Measurements from ENCODE around the gene KRTAP9-2. TPM values are rescaled to one million over a fixed set of nuclear protein-coding genes. Genes with fewer than 3 reads are reported as not detected.
"Not testable (repeated sequence)": the region's sequence is repeated elsewhere in the genome, so short reads cannot be mapped to it uniquely, and the experiment has no call there.

KRTAP9-2 gene
- total RNA-seq (not detected), polyA plus RNA-seq (ENCODE audit: insufficient read length in 6 of 6) (not detected)
- long read RNA-seq, donor 1: 0 reads
- long read RNA-seq, donor 2: 0 reads
- long read RNA-seq, donor 3: 0 reads
- long read RNA-seq, donor 4: 0 reads
- long read RNA-seq, donor 5: 0 reads
- long read RNA-seq, donor 6: 0 reads
- long read RNA-seq, donor 7: 0 reads
- long read RNA-seq, donor 8: 0 reads
- long read RNA-seq, donor 9: 0 reads
- long read RNA-seq, donor 10: 0 reads
- long read RNA-seq, donor 11: 0 reads
- long read RNA-seq, donor 12: 0 reads

- H3K4me3 ChIP-seq; H3K9me3 ChIP-seq; DNase-seq; H3K4me1 ChIP-seq; intact Hi-C loops (cut with DNase I); H3K36me3 ChIP-seq; H3K27ac ChIP-seq; ATAC-seq: not testable (repeated sequence)
- H3K27me3 ChIP-seq: peaks cover 0 to 15% of the 10 kb centered on the region in 2 donors
Observed at GRCh38 chr17:41226598-41227095, at the start of gene KRTAP9-2. TSS of gene KRTAP9-2 (plus strand) at chr17:41226648. CDS start at chr17:41226655, 7 bp downstream.

GRCh38 chr17:41176744-41177387 lies 49.6 kb upstream of the KRTAP9-2 start:
- H3K9me3 ChIP-seq: no peaks in the 10 kb centered on the region
- intact Hi-C loops (cut with DNase I): no loop called here
- TF ChIP-seq, protein P1, sequence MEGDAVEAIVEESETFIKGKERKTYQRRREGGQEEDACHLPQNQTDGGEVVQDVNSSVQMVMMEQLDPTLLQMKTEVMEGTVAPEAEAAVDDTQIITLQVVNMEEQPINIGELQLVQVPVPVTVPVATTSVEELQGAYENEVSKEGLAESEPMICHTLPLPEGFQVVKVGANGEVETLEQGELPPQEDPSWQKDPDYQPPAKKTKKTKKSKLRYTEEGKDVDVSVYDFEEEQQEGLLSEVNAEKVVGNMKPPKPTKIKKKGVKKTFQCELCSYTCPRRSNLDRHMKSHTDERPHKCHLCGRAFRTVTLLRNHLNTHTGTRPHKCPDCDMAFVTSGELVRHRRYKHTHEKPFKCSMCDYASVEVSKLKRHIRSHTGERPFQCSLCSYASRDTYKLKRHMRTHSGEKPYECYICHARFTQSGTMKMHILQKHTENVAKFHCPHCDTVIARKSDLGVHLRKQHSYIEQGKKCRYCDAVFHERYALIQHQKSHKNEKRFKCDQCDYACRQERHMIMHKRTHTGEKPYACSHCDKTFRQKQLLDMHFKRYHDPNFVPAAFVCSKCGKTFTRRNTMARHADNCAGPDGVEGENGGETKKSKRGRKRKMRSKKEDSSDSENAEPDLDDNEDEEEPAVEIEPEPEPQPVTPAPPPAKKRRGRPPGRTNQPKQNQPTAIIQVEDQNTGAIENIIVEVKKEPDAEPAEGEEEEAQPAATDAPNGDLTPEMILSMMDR (IDR thresholded peaks at IDR 0.05): no peak
- DNase-seq (no peak), ATAC-seq (no peak)
- no peak overlapping the region for H3K27ac ChIP-seq
- H3K27me3 ChIP-seq: no peaks in the 10 kb centered on the region
- H3K36me3 ChIP-seq: no peaks in the 10 kb centered on the region
- H3K4me1 ChIP-seq: no peaks in the 10 kb centered on the region
- H3K4me3 ChIP-seq: no peak overlapping the region

DNA sequence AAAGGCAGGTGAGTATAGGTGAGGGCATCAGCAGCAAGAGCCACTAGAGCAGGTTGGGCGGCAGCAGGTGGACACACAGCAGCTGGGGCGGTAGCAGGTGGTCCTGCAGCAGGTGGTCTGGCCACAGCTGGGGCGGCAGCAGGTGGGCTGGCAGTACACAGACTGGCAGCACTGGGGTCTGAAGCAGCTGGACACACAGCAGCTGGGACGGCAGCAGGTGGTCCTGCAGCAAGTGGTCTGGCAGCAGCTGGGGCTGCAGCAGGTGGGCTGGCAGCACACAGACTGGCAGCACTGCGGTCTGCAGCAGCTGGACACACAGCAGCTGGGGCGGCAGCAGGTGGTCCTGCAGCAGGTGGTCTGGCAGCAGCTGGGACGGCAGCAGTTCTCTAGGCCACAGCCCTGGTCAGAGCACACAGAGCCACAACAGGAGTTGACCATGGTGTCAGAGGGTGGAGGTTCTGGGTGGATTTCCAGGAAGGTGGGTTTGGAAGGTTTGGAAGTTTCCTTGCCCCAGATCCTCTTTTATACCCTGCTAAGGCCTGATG lies 48.6 kb upstream of the KRTAP9-2 start, which contains the start of gene KRTAP4-2:
Gene KRTAP4-2 (minus strand): TSS at position 495 of the 545 bp plus-strand sequence. CDS start 57 bp downstream, at position 438.
- peak in 1 of 4 donors; percentile 71 for DNase-seq
- TF ChIP-seq, protein P1 (IDR thresholded peaks at IDR 0.05): no peak
- ATAC-seq: no peak

GRCh38 chr17:41178341-41178740 lies 48.1 kb upstream of the KRTAP9-2 start:
- Histone ChIP-seq H3K27me3 (no peaks in the 10 kb centered on the region), H3K9me3 (no peaks in the 10 kb centered on the region), H3K36me3 (no peaks in the 10 kb centered on the region), H3K4me3 (no peak overlapping the region), H3K4me1 (no peaks in the 10 kb centered on the region), H3K27ac (no peak overlapping the region)
- DNase-seq (no peak), ATAC-seq (no peak)
- intact Hi-C loops (cut with DNase I): no loop called here
- TF ChIP-seq, protein P1 (IDR thresholded peaks at IDR 0.05): no peak

More for the DNA sequence above, 48.6 kb upstream of the KRTAP9-2 start, which contains the start of gene KRTAP4-2:
- intact Hi-C loops (cut with DNase I): no loop called here
- Histone ChIP-seq H3K4me3 (no peak within 1 kb of the TSS), H3K9me3 (no peaks in the 10 kb centered on the region), H3K36me3 (no peaks in the 10 kb centered on the region), H3K4me1 (no peaks in the 10 kb centered on the region), H3K27ac (no peak within 1 kb of the TSS), H3K27me3 (no peaks in the 10 kb centered on the region)

DNA sequence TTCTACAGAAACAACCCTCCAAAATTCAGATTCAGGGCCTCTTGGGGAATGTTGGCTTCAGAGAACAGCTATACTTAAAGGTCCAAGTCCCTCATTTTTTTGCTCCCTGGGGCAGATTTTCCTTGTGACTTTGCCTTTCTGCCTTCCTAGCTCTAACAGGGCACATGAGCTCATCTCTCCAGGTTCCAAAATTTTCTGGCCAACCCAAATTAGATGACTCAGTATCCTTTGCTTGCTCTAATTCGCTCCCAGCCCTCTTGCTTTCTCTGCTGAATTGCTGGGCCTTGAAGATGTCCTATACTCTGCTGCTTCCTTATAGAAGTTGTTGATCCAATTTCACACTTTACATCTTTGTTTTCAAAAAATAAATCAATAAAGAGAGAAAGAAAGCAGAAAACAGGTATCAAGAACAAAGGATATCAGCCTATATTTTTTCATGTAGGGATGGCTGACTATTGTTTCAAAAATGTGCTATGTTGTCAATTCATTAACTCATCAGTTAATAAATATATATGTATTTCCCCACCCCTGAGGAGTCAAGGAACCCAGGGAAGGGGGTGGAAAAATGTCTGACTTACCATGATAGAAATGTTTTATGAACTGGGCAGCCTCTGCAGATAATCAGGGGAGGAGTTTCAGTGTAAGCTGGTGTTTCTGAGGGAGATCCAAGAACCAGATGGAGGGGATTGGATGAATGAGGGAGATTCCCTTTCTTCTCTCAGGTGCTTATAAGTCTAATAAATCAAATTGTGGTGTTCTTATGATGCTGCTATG lies 47.4 kb upstream of the KRTAP9-2 start:
- ATAC-seq (no peak), DNase-seq (no peak)
- intact Hi-C loops (cut with DNase I): no loop called here
- no peaks in the 10 kb centered on the region for H3K36me3 ChIP-seq
- H3K4me1 ChIP-seq: no peaks in the 10 kb centered on the region
- H3K4me3 ChIP-seq: no peak overlapping the region
- H3K27ac ChIP-seq: no peak overlapping the region
- TF ChIP-seq, protein P1 (IDR thresholded peaks at IDR 0.05): no peak
- H3K9me3 ChIP-seq: no peaks in the 10 kb centered on the region
- no peaks in the 10 kb centered on the region for H3K27me3 ChIP-seq
